H1 (cell line): ENCODE measurements around the gene SH2B2. TPM values are rescaled to one million over a fixed set of nuclear protein-coding genes. Genes with fewer than 3 reads are reported as not detected.

Source experiments
- CTCF ChIA-PET: fragments of 300-600 bp; sonication (Branson Sonifier 250); formaldehyde crosslinking; loops from one replicate; lab custom pipeline; 2021; ENCODE audit not compliant: partially characterized antibody; lab: Charles Lee
- POLR2A ChIA-PET: fragments of 300-600 bp; sonication (Branson Sonifier 250); formaldehyde crosslinking; loops from one replicate; lab custom pipeline; 2021; ENCODE audit warnings: inconsistent platforms; ENCODE audit not compliant: partially characterized antibody; lab: Charles Lee
- DNase-seq, 2 experiments: peaks; one replicate each; pipeline versions ENCODE4 v3.0.0 to v3.0.0-alpha.2; 2010 to 2022; ENCODE audit warnings: low spot score in 2 of 2, low read depth in 1 of 2, mixed read lengths in 1 of 2
- FAIRE-seq: peaks from 2 replicates; lab custom pipeline; 2011; peaks lifted over from hg19 to GRCh38; lab: Jason Lieb, UNC
- H2AFZ ChIP-seq: 2 replicates; pipeline ENCODE4 v1.8.1; 2012; ENCODE audit warnings: low read length, inconsistent platforms
- H2AK5ac ChIP-seq: 2 replicates; pipeline ENCODE4 v1.6.1; 2013; ENCODE audit warnings: low read depth, low read length
- H2BK120ac ChIP-seq: replicated peaks from 2 replicates; pipeline ENCODE3; 2013; ENCODE audit warnings: low read depth, low read length, inconsistent platforms
- H2BK12ac ChIP-seq: 2 replicates; pipeline ENCODE4 v1.6.1; 2013; ENCODE audit warnings: low read depth, low read length
- H2BK15ac ChIP-seq: 2 replicates; pipeline ENCODE4 v1.6.1; 2013; ENCODE audit warnings: low read length
- H2BK20ac ChIP-seq: 2 replicates; pipeline ENCODE4 v1.6.1; 2013; ENCODE audit warnings: low read length
- H2BK5ac ChIP-seq: 2 replicates; pipeline ENCODE4 v1.6.1; 2013; ENCODE audit warnings: low read depth, low read length
- H3K14ac ChIP-seq: 2 replicates; pipeline ENCODE4 v1.6.1; 2013; ENCODE audit warnings: inconsistent platforms; ENCODE audit not compliant: insufficient read length
- H3K18ac ChIP-seq: 2 replicates; pipeline ENCODE4 v1.6.1; 2013; ENCODE audit warnings: low read length; ENCODE audit errors: extremely low read depth
- H3K23ac ChIP-seq: 2 replicates; pipeline ENCODE4 v1.6.1; 2013; ENCODE audit warnings: inconsistent platforms; ENCODE audit not compliant: insufficient read length
- H3K23me2 ChIP-seq: 2 replicates; pipeline ENCODE4 v1.6.1; 2013; ENCODE audit warnings: low read depth, low read length
- H3K27ac ChIP-seq: 2 replicates; pipeline ENCODE4 v1.6.1; 2011; ENCODE audit warnings: low read depth, low read length, inconsistent platforms
- H3K27me3 ChIP-seq, 4 experiments: replicated peaks in 1 of 4; 1 replicate in 1 of 4; 2 replicates in 3 of 4; pipeline versions ENCODE4 v1.6.1 to v1.8.1; 2011 to 2013; ENCODE audit warnings: low read length in 3 of 4, mild to moderate bottlenecking in 3 of 4, inconsistent platforms in 2 of 4, mixed read lengths in 2 of 4, moderate library complexity in 1 of 4; ENCODE audit not compliant: control insufficient read depth in 3 of 4, insufficient read depth in 3 of 4; ENCODE audit errors: extremely low read depth in 1 of 4
- H3K36me3 ChIP-seq, 4 experiments: 2 replicates each; pipeline versions ENCODE4 v1.6.1 to v1.8.1; 2011 to 2013; ENCODE audit warnings: mild to moderate bottlenecking in 4 of 4, low read length in 3 of 4, moderate library complexity in 2 of 4, control low read depth in 1 of 4, inconsistent platforms in 1 of 4; ENCODE audit not compliant: insufficient read depth in 4 of 4, control insufficient read depth in 2 of 4
- H3K4ac ChIP-seq: replicated peaks from 2 replicates; pipeline ENCODE3; 2013; ENCODE audit warnings: low read length, low read depth, mixed read lengths, inconsistent platforms; ENCODE audit not compliant: insufficient read length
- H3K4me1 ChIP-seq, 4 experiments: replicated peaks in 1 of 4; 1 replicate in 1 of 4; 2 replicates in 3 of 4; pipeline versions ENCODE4 v1.6.1 to v1.8.1; 2011 to 2013; ENCODE audit warnings: low read length in 3 of 4, inconsistent platforms in 2 of 4, mixed read lengths in 1 of 4; ENCODE audit not compliant: insufficient read depth in 4 of 4, control insufficient read depth in 3 of 4
- H3K4me2 ChIP-seq, 2 experiments: 2 replicates each; pipeline versions ENCODE4 v1.6.1 to v1.8.1; 2011 to 2013; ENCODE audit warnings: low read depth in 2 of 2, low read length in 2 of 2, control low read depth in 1 of 2, inconsistent platforms in 1 of 2, mild to moderate bottlenecking in 1 of 2; ENCODE audit not compliant: insufficient read depth in 1 of 2
- H3K4me3 ChIP-seq, 4 experiments: fragments of 200-600, 300-600 bp in 1 of 4; sonication (generic), shearing (Covaris generic), sonication (Bioruptor Twin) in 1 of 4; 2 replicates each; pipeline versions ENCODE4 v1.5.1 to v1.8.1; 2011 to 2016; ENCODE audit warnings: low read length in 4 of 4, low read depth in 3 of 4, control low read depth in 2 of 4, inconsistent platforms in 2 of 4, mild to moderate bottlenecking in 2 of 4, mixed read lengths in 1 of 4, moderate library complexity in 1 of 4; ENCODE audit not compliant: insufficient read depth in 2 of 4; ENCODE audit errors: extremely low read depth in 1 of 4
- H3K56ac ChIP-seq: replicated peaks from 2 replicates; pipeline ENCODE3; 2013; ENCODE audit warnings: low read depth, mild to moderate bottlenecking, mixed read lengths, low read length, inconsistent platforms; ENCODE audit not compliant: insufficient read length
- H3K79me1 ChIP-seq: 2 replicates; pipeline ENCODE4 v1.6.1; 2013; ENCODE audit warnings: low read depth, low read length, control low read depth
- H3K79me2 ChIP-seq, 2 experiments: 2 replicates each; pipeline versions ENCODE4 v1.6.1 to v1.8.1; 2012 to 2013; ENCODE audit warnings: low read length in 2 of 2, mild to moderate bottlenecking in 2 of 2, inconsistent platforms in 1 of 2; ENCODE audit not compliant: insufficient read depth in 2 of 2, control insufficient read depth in 1 of 2
- H3K9ac ChIP-seq, 4 experiments: replicated peaks in 1 of 4; 1 replicate in 1 of 4; 2 replicates in 3 of 4; pipeline versions ENCODE4 v1.6.1 to v1.8.1; 2011 to 2013; ENCODE audit warnings: low read depth in 3 of 4, low read length in 3 of 4, control low read depth in 2 of 4, mild to moderate bottlenecking in 2 of 4, moderate library complexity in 2 of 4, inconsistent platforms in 1 of 4; ENCODE audit errors: extremely low read depth in 1 of 4
- H3K9me3 ChIP-seq, 2 experiments: 2 replicates each; pipeline versions ENCODE4 v1.6.1 to v1.8.1; 2012 to 2013; ENCODE audit warnings: mild to moderate bottlenecking in 2 of 2, moderate library complexity in 2 of 2, control low read depth in 1 of 2, inconsistent platforms in 1 of 2, low read depth in 1 of 2, low read length in 1 of 2, mixed read lengths in 1 of 2; ENCODE audit not compliant: insufficient read depth in 2 of 2
- H4K20me1 ChIP-seq, 2 experiments: replicated peaks in 1 of 2; 2 replicates each; pipeline versions ENCODE3 to v1.8.1; 2011 to 2013; ENCODE audit warnings: inconsistent platforms in 2 of 2, low read length in 2 of 2, mild to moderate bottlenecking in 1 of 2; ENCODE audit not compliant: insufficient read depth in 2 of 2, control insufficient read depth in 1 of 2
- H4K5ac ChIP-seq: 2 replicates; pipeline ENCODE4 v1.6.1; 2013; ENCODE audit warnings: low read length, low read depth, mixed read lengths, inconsistent platforms; ENCODE audit not compliant: insufficient read length
- H4K8ac ChIP-seq: 2 replicates; pipeline ENCODE4 v1.8.0; 2013; ENCODE audit warnings: mild to moderate bottlenecking, moderate library complexity, low read length, inconsistent platforms; ENCODE audit not compliant: insufficient read depth; ENCODE audit errors: extremely low read depth
- H4K91ac ChIP-seq: replicated peaks from 2 replicates; pipeline ENCODE3; 2013; ENCODE audit warnings: low read length, mixed read lengths, inconsistent platforms; ENCODE audit not compliant: insufficient read length
- BRCA1 ChIP-seq: IDR thresholded peaks from 2 replicates; pipeline ENCODE4 v1.6.1; 2012; ENCODE audit warnings: low read depth, low read length, improper control_type of control experiment
- FOSL1 ChIP-seq: IDR thresholded peaks from 2 replicates; pipeline ENCODE4 v1.6.1; 2011; ENCODE audit warnings: mild to moderate bottlenecking, low read depth, low read length, moderate library complexity; ENCODE audit not compliant: insufficient read depth
- GTF2F1 ChIP-seq: IDR thresholded peaks from 2 replicates; pipeline ENCODE4 v1.6.1; 2012; ENCODE audit warnings: low read depth, low read length, improper control_type of control experiment, borderline replicate concordance
- MAX ChIP-seq: IDR thresholded peaks from 2 replicates; pipeline ENCODE4 v1.6.1; 2012; ENCODE audit warnings: inconsistent platforms
- POU5F1 ChIP-seq: IDR thresholded peaks from 2 replicates; pipeline ENCODE4 v1.6.1; 2011; ENCODE audit warnings: low read depth, mild to moderate bottlenecking, low read length, moderate library complexity
- RNF2 ChIP-seq: fragments of 200-900, 300-1000 bp; sonication (generic); IDR thresholded peaks from 2 replicates; pipeline ENCODE4 v1.7.1; 2016; ENCODE audit warnings: borderline replicate concordance, low read depth, mild to moderate bottlenecking, antibody characterized with exemption, low read length; ENCODE audit not compliant: poor library complexity, severe bottlenecking; ENCODE audit errors: missing control alignments
- SIRT6 ChIP-seq: IDR thresholded peaks from one replicate; pipeline ENCODE4 v1.7.1; 2012; ENCODE audit warnings: low read length, inconsistent platforms
- SP1 ChIP-seq: IDR thresholded peaks from 2 replicates; pipeline ENCODE4 v1.6.1; 2011; ENCODE audit warnings: low read depth, low read length
- WGBS, 2 experiments: shearing (Covaris generic) in 1 of 2; methylation state at CpG; one replicate each; pipeline versions ENCODE4 v1.1.6 to v1.1.7; 2013 to 2015; ENCODE audit warnings: low lambda C conversion rate in 2 of 2, mixed read lengths in 2 of 2, inconsistent platforms in 1 of 2, low coverage in 1 of 2, missing lambda C conversion rate in 1 of 2; ENCODE audit not compliant: insufficient replicate concordance in 2 of 2, insufficient coverage in 1 of 2, insufficient read length in 1 of 2; ENCODE audit errors: extremely low coverage in 1 of 2, missing lambda C conversion rate in 1 of 2; 5-methylcytosine and 5-hydroxymethylcytosine counted together
- polyA plus RNA-seq, 7 experiments: library from polyadenylated mRNA; depleted of rRNA in 3 of 7; stranded (reverse) in 5 of 7; unstranded in 2 of 7; fragments of >200 nt in 5 of 7; fragments of 200-250 nt in 2 of 7; gene quantifications; 1 replicate in 5 of 7; 2 replicates in 1 of 7; 4 replicates in 1 of 7; pipeline versions ENCODE4 v1.2.1 to v1.2.3, GENCODE V29; 2011 to 2013; ENCODE audit warnings: missing spikeins in 2 of 7, mixed read lengths in 2 of 7
- total RNA-seq: library from RNA; stranded (reverse); fragmentation: NEBNext Ultra II Directional; extraction: Animal tissue kit (Norgen Biotek cat#: 25700); gene quantifications from 2 replicates; pipeline ENCODE4 v1.2.1, GENCODE V29; 2021
- TF ChIP-seq, protein P1 (sequence below): IDR thresholded peaks from 2 replicates; pipeline ENCODE4 v1.6.1; 2012; ENCODE audit warnings: inconsistent platforms
- TF ChIP-seq, protein P2 (sequence below), 3 experiments: IDR thresholded peaks; 1 replicate in 2 of 3; 2 replicates in 1 of 3; pipeline versions ENCODE4 v1.5.1 to v1.6.1; 2011; ENCODE audit warnings: low read length in 3 of 3, mild to moderate bottlenecking in 3 of 3, inconsistent platforms in 2 of 3, low read depth in 1 of 3, moderate library complexity in 1 of 3; ENCODE audit not compliant: insufficient read depth in 1 of 3; ENCODE audit errors: control extremely low read depth in 1 of 3

SH2B2 gene
- total and polyA plus RNA-seq, 2 of the 8 experiments (the other 6 are each of a cell fraction or from before 2014, with no cell fraction given), result 11.5 to 18.7 TPM

DNA sequence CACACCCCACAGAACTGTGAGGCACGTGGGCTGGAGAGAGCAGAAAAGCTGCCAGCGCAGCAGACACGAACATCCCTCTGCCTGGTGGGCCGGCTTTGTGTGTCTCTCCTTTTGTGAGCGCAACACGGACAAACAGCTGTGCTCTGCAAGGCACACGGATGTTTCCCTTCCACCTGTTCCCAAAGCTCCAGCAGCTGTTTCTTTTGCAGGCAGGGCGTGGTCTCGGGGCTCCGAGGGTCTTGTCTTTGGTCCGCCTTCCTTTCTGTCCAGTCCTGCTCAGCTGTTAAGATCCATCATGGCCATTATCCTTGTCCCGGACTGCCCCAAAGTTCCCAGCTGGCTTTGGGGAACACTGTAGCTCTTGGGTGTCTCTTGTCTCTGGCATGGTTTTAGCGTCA lies 32.7 kb upstream of the SH2B2 start:
- Histone ChIP-seq H3K56ac (no peak overlapping the region), H4K91ac (no peak overlapping the region), H2AK5ac (no peak overlapping the region), H3K18ac (no peak overlapping the region), H2BK20ac (no peak overlapping the region), H2AFZ (no peak overlapping the region), H3K14ac (no peak overlapping the region), H3K79me2 (no peaks in the 10 kb centered on the region), H3K23me2 (no peaks in the 10 kb centered on the region), H2BK15ac (no peak overlapping the region), H3K36me3 (peaks cover 0 to 2% (median 0%) of the 10 kb centered on the region in 4 experiments; a peak in 2 of 8 replicates), H2BK120ac (no peak overlapping the region), H3K4me2 (no peak overlapping the region), H3K79me1 (no peaks in the 10 kb centered on the region), H3K9me3 (no peaks in the 10 kb centered on the region), H2BK12ac (no peak overlapping the region), H3K23ac (no peak overlapping the region), H3K4me1 (peaks cover 0 to 5% (median 0%) of the 10 kb centered on the region in 4 experiments; a peak in 3 of 7 replicates), H3K27me3 (no peaks in the 10 kb centered on the region), H2BK5ac (no peak overlapping the region), H4K5ac (no peak overlapping the region), H4K8ac (no peak overlapping the region), H3K27ac (no peak overlapping the region), H3K4ac (no peak overlapping the region), H3K9ac (no peak overlapping the region), H4K20me1 (no peaks in the 10 kb centered on the region), H3K4me3 (no peak overlapping the region)
- ChIA-PET POLR2A (interaction anchor here (0.7 kb wide), 1 partner anchor 18 kb away, joined by 3 read pairs; no protein-coding TSS in a partner anchor), CTCF (interaction anchor here (0.9 to 1.6 kb wide), 3 partner anchors 10 to 159 kb away, joined by 3 read pairs; no protein-coding TSS in a partner anchor)
- FAIRE-seq, result no peak
- DNase-seq, result no peak
- WGBS, 2 experiments, result 89% methylated on average over 13 of the region's 13 CpGs; no CpG with 5 or more reads in 1 of the 2 experiments
- no peak for TF ChIP-seq FOSL1
- TF ChIP-seq SP1, result no peak
- no peak for TF ChIP-seq MAX
- TF ChIP-seq SIRT6, result no peak
- no peak for TF ChIP-seq RNF2
- TF ChIP-seq, protein P1, sequence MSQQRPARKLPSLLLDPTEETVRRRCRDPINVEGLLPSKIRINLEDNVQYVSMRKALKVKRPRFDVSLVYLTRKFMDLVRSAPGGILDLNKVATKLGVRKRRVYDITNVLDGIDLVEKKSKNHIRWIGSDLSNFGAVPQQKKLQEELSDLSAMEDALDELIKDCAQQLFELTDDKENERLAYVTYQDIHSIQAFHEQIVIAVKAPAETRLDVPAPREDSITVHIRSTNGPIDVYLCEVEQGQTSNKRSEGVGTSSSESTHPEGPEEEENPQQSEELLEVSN, result no peak
- TF ChIP-seq POU5F1, result no peak
- TF ChIP-seq BRCA1, result no peak
- no peak for TF ChIP-seq GTF2F1
- TF ChIP-seq, protein P2, sequence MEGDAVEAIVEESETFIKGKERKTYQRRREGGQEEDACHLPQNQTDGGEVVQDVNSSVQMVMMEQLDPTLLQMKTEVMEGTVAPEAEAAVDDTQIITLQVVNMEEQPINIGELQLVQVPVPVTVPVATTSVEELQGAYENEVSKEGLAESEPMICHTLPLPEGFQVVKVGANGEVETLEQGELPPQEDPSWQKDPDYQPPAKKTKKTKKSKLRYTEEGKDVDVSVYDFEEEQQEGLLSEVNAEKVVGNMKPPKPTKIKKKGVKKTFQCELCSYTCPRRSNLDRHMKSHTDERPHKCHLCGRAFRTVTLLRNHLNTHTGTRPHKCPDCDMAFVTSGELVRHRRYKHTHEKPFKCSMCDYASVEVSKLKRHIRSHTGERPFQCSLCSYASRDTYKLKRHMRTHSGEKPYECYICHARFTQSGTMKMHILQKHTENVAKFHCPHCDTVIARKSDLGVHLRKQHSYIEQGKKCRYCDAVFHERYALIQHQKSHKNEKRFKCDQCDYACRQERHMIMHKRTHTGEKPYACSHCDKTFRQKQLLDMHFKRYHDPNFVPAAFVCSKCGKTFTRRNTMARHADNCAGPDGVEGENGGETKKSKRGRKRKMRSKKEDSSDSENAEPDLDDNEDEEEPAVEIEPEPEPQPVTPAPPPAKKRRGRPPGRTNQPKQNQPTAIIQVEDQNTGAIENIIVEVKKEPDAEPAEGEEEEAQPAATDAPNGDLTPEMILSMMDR (IDR thresholded peaks at IDR 0.05; ENCODE audit: control extremely low read depth in 1 of 3, insufficient read depth in 1 of 3, low read depth in 1 of 3, low read length in 3 of 3), result no peak
